Heart left ventricle (tissue), 13 donors: Measurements from ENCODE around the gene FAM181A.

Experiments used
- POLR2A ChIP-seq, 2 donors: fragments of 450-650 bp; IDR thresholded peaks; one replicate each; pipeline ENCODE4 v1.6.1; 2017; ENCODE audit warnings: antibody characterized with exemption in 2 of 2, mild to moderate bottlenecking in 2 of 2, moderate library complexity in 2 of 2
- TF ChIP-seq, protein P1 (sequence below), 12 donors: fragments of 200-600 bp; sonication (generic) in 4 of 12; IDR thresholded peaks; one replicate each; pipeline versions ENCODE4 v1.5.0 to v1.8.0; 2018 to 2022; ENCODE audit warnings: antibody characterized with exemption in 12 of 12, mild to moderate bottlenecking in 5 of 12
- donor health status: ischemic (EF 13 %, LVEDD 7.1; RV severe dilation, severe dysfunction).
- donor health status: DM: no; HTN: yes; CAD: no.
- donor health status: DM: no; HTN: no; CAD: no.
- donor health status: ischemic (EF 25% LVEDD 6.9; RV normal size, moderate dysfunction).
- donor health status: ischemic (EF 25% LVEDD 5.7; RV mildly dilated, moderate dysfunction).
- donor health status: ischemic (EF 35%, LVEDD 5.7; RV mildly dilated, moderate dysfunction).
- donor health status: nonischemic (EF 11% LVEDD 7.7; RV severe dilation, severe dysfunction).
- donor health status: DM: yes; HTN: yes; CAD: no.
- donor health status: PGD.
- donor health status: ischemic (EF 29% LVEDD 5.4; RV normal size, mild dysfunction).
- donor health status: nonischemic (EF 23%, LVEDD 6.1; RV moderate dilation, normal function).

DNA sequence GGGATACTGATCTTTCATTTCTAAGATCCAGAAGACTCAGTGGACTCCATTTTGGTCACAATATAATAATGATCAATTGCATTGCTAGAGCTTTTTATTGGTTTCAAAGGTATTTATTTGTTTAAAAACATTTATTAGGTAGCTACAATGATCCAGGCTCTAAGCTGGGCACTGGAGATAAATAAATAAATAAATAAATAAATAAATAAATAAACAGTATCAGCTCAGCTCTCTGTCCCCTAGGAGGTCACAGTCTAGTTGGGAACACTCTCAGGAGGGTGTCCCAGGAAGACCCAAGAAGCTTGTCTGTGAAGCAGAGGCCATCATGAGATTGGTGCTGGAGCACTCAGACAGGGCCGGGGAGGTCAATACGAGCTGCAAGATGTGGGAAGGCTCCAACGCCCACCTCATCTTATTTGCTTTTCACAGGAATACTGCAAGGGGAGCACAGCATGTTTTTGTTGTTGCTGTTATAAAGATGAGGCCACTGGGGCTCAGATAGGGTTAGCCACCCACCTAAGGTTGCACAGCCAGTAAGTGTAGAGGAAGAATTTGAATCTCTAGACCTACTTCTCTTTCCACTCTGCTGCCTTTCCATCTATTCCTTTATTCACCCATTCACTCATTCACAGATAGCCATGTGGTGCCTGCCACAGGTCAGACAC lies 33.8 kb downstream of the FAM181A start:
- TF ChIP-seq, protein P1, sequence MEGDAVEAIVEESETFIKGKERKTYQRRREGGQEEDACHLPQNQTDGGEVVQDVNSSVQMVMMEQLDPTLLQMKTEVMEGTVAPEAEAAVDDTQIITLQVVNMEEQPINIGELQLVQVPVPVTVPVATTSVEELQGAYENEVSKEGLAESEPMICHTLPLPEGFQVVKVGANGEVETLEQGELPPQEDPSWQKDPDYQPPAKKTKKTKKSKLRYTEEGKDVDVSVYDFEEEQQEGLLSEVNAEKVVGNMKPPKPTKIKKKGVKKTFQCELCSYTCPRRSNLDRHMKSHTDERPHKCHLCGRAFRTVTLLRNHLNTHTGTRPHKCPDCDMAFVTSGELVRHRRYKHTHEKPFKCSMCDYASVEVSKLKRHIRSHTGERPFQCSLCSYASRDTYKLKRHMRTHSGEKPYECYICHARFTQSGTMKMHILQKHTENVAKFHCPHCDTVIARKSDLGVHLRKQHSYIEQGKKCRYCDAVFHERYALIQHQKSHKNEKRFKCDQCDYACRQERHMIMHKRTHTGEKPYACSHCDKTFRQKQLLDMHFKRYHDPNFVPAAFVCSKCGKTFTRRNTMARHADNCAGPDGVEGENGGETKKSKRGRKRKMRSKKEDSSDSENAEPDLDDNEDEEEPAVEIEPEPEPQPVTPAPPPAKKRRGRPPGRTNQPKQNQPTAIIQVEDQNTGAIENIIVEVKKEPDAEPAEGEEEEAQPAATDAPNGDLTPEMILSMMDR (IDR thresholded peaks at IDR 0.05), result no peak
- no peak for TF ChIP-seq POLR2A (IDR thresholded peaks at IDR 0.05)
